Measurements from ENCODE around the gene EFNB1. TPM values are rescaled to one million over a fixed set of nuclear protein-coding genes. Genes with fewer than 3 reads are reported as not detected.

The EFNB1 gene
- total and polyA plus RNA-seq, 2 experiments from 2014 or later, result 1.3 to 2.7 TPM

DNA sequence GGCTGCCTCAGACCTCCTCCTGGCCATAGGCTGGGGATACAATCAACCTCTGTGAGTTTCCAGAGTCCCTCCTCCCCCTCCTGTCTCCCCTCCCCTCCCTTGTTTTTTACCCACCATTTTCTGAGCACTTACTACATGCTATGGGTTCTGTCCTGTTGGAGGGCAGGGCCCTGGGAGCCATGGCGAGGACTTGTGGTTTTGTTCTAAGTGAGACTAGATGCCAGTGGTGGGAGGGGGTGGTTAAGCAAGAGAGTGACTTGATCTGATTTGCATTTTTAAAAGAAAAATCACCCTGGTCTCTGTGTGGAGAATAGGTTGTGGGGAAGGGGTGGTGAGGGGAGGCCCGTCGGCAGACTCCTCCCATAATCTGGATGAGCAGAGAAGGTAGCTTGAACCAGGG, 39.5 kb downstream of the EFNB1 start (continued):
- no peak for TF ChIP-seq POLR2AphosphoS5 (IDR thresholded peaks at IDR 0.05; ENCODE audit: low read depth)
- TF ChIP-seq, protein P1, sequence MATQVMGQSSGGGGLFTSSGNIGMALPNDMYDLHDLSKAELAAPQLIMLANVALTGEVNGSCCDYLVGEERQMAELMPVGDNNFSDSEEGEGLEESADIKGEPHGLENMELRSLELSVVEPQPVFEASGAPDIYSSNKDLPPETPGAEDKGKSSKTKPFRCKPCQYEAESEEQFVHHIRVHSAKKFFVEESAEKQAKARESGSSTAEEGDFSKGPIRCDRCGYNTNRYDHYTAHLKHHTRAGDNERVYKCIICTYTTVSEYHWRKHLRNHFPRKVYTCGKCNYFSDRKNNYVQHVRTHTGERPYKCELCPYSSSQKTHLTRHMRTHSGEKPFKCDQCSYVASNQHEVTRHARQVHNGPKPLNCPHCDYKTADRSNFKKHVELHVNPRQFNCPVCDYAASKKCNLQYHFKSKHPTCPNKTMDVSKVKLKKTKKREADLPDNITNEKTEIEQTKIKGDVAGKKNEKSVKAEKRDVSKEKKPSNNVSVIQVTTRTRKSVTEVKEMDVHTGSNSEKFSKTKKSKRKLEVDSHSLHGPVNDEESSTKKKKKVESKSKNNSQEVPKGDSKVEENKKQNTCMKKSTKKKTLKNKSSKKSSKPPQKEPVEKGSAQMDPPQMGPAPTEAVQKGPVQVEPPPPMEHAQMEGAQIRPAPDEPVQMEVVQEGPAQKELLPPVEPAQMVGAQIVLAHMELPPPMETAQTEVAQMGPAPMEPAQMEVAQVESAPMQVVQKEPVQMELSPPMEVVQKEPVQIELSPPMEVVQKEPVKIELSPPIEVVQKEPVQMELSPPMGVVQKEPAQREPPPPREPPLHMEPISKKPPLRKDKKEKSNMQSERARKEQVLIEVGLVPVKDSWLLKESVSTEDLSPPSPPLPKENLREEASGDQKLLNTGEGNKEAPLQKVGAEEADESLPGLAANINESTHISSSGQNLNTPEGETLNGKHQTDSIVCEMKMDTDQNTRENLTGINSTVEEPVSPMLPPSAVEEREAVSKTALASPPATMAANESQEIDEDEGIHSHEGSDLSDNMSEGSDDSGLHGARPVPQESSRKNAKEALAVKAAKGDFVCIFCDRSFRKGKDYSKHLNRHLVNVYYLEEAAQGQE (IDR thresholded peaks at IDR 0.05; ENCODE audit: unreplicated experiment), result no peak
- no peak for TF ChIP-seq CREB1 (CRISPR knock-in tag; IDR thresholded peaks at IDR 0.05; ENCODE audit: low read depth)
- TF ChIP-seq NANOG (IDR thresholded peaks at IDR 0.05; ENCODE audit: borderline replicate concordance), result no peak
- TF ChIP-seq, protein P2, sequence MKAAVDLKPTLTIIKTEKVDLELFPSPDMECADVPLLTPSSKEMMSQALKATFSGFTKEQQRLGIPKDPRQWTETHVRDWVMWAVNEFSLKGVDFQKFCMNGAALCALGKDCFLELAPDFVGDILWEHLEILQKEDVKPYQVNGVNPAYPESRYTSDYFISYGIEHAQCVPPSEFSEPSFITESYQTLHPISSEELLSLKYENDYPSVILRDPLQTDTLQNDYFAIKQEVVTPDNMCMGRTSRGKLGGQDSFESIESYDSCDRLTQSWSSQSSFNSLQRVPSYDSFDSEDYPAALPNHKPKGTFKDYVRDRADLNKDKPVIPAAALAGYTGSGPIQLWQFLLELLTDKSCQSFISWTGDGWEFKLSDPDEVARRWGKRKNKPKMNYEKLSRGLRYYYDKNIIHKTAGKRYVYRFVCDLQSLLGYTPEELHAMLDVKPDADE (IDR thresholded peaks at IDR 0.05), result no peak
- no peak for TF ChIP-seq STAT1 (IDR thresholded peaks at IDR 0.05; ENCODE audit: unreplicated experiment)
- no peak for TF ChIP-seq EZH2 (IDR thresholded peaks at IDR 0.05; ENCODE audit: low read depth, unreplicated experiment)
- no peak for TF ChIP-seq ZNF331 (CRISPR knock-in tag; IDR thresholded peaks at IDR 0.05; ENCODE audit: low read depth)

DNA sequence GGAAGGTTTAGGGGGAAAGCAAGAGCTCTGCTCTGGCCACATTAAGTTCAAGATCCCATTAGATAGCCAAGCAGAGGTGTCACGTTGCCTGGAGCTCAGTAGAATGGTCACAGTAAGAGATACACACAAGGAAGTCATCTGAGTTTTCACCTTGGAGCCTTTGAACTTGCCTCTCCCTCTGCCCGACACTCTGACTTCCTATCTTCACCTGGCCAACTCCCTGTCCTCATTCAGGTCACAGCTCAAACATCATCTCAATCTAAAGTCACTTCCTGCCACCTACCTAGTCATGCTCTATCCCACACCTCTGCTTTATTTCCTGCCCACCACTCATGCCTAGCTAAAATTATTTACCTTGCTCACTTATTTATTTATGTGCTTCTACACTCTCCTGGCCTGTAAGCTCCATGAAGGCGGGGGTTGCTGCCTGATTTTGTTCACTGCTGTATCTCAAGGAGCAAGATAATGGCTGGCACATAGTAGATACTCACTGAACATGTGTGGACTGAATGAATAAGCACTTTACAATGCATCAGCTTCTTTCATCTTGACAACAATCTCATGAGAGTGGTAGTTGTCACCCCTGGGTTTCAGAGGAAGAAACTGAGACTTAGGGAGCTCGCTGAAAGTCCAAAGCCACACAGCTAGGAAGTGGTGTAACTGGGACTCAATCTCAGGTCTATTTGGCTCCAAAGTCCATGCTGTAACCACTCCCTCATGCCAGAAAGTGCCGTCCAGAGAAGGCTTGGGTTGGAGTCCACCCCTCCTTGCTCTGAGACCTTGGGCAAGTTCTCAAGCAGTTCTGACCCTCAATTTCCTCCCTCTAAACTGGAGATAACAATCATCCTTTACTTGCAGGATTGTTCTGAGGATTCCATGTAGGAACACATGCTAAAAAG, 40.3 kb downstream of the EFNB1 start:
- TF ChIP-seq, protein P2 (IDR thresholded peaks at IDR 0.05), result no peak
- no peak for ATAC-seq
- Histone ChIP-seq H3K4me2 (no peak overlapping the region), H3K4me3 (no peak overlapping the region), H4K20me1 (replicated peaks; ENCODE audit: insufficient read depth) (no peaks in the 10 kb centered on the region), H3K79me2 (replicated peaks; ENCODE audit: insufficient read depth) (no peaks in the 10 kb centered on the region), H3K9me2 (ENCODE audit: insufficient read depth) (no peaks in the 10 kb centered on the region), H3K36me3 (ENCODE audit: insufficient read depth) (no peaks in the 10 kb centered on the region), H2AFZ (no peak overlapping the region), H3F3A (replicated peaks; ENCODE audit: low read depth) (no peaks in the 10 kb centered on the region), H3K27me3 (ENCODE audit: insufficient read depth) (no peaks in the 10 kb centered on the region), H3K27ac (ENCODE audit: low read depth) (no peak overlapping the region), H3K4me1 (ENCODE audit: insufficient read depth) (no peaks in the 10 kb centered on the region)
- no peak for DNase-seq (ENCODE audit: low spot score)
- no peak overlapping the region for H3K27ac Mint-ChIP-seq
- no peak overlapping the region for H3K4me3 Mint-ChIP-seq
- peaks cover 25% of the 10 kb centered on the region for H3K4me1 Mint-ChIP-seq
- no peaks in the 10 kb centered on the region for H3K9me3 Mint-ChIP-seq
- H3K27me3 Mint-ChIP-seq (ENCODE audit: insufficient read depth, low read depth, poor library complexity), result peaks cover 8% of the 10 kb centered on the region
- H3K36me3 Mint-ChIP-seq (ENCODE audit: low read depth), result no peaks in the 10 kb centered on the region

Measured in GM23338 (cell line).